Neural progenitor cell (in vitro differentiated cells): Measurements from ENCODE around the gene GLG1. TPM values are rescaled to one million over a fixed set of nuclear protein-coding genes. Genes with fewer than 3 reads are reported as not detected.

Source experiments
- DNase-seq: peaks from one replicate; pipeline ENCODE4 v3.0.0-alpha.2; 2016; ENCODE audit warnings: low spot score
- H2AFZ ChIP-seq: fragments of 200-600 bp; sonication (generic); replicated peaks from 2 replicates; pipeline ENCODE4 v1.6.1; 2016; ENCODE audit warnings: antibody characterized with exemption
- H3F3A ChIP-seq: fragments of 200-600 bp; sonication (generic); 2 replicates; pipeline ENCODE4 v1.6.1; 2016; ENCODE audit warnings: antibody characterized with exemption, low read depth
- H3K27ac ChIP-seq: fragments of 200-600 bp; sonication (generic); 2 replicates; pipeline ENCODE4 v1.5.1; 2016; ENCODE audit warnings: mild to moderate bottlenecking
- H3K27me3 ChIP-seq: fragments of 200-600 bp; sonication (generic); 2 replicates; pipeline ENCODE4 v1.6.1; 2016; ENCODE audit warnings: mild to moderate bottlenecking, moderate library complexity
- H3K36me3 ChIP-seq: fragments of 200-600 bp; sonication (generic); 2 replicates; pipeline ENCODE4 v1.5.1; 2016
- H3K4me1 ChIP-seq: fragments of 200-600 bp; sonication (generic); 2 replicates; pipeline ENCODE4 v1.6.1; 2016; ENCODE audit warnings: mixed run types
- H3K4me2 ChIP-seq: fragments of 200-600 bp; sonication (generic); 2 replicates; pipeline ENCODE4 v1.6.1; 2016
- H3K4me3 ChIP-seq: fragments of 200-600 bp; sonication (generic); 2 replicates; pipeline ENCODE4 v1.5.1; 2016
- H3K79me2 ChIP-seq: fragments of 200-600 bp; sonication (generic); 2 replicates; pipeline ENCODE4 v1.6.1; 2016; ENCODE audit warnings: low read depth
- H3K9ac ChIP-seq: fragments of 200-600 bp; sonication (generic); 2 replicates; pipeline ENCODE4 v1.6.1; 2016
- H3K9me3 ChIP-seq: fragments of 200-600 bp; sonication (generic); 2 replicates; pipeline ENCODE4 v1.5.1; 2016; ENCODE audit warnings: low read depth
- H4K20me1 ChIP-seq: fragments of 200-600 bp; sonication (generic); 2 replicates; pipeline ENCODE4 v1.6.1; 2016; ENCODE audit warnings: low read depth
- H3K27ac Mint-ChIP-seq: 3 replicates; pipeline ENCODE4 v1.8.0; 2021; ENCODE audit warnings: mixed read lengths
- H3K27me3 Mint-ChIP-seq: 2 replicates; pipeline ENCODE4 v1.8.0; 2022; ENCODE audit warnings: low read depth, mild to moderate bottlenecking, inconsistent platforms, moderate library complexity, mixed read lengths; ENCODE audit not compliant: insufficient read depth
- H3K36me3 Mint-ChIP-seq: 3 replicates; pipeline ENCODE4 v1.8.0; 2021; ENCODE audit warnings: mixed read lengths
- H3K4me1 Mint-ChIP-seq: 3 replicates; pipeline ENCODE4 v1.8.0; 2021; ENCODE audit warnings: mixed read lengths
- H3K4me3 Mint-ChIP-seq: 3 replicates; pipeline ENCODE4 v1.8.0; 2021; ENCODE audit warnings: mild to moderate bottlenecking, moderate library complexity, mixed read lengths
- H3K9me3 Mint-ChIP-seq: 3 replicates; pipeline ENCODE4 v1.8.0; 2020; ENCODE audit warnings: mixed read lengths
- CTCF ChIP-seq: fragments of 200-600 bp; sonication (generic); IDR thresholded peaks from 2 replicates; pipeline ENCODE4 v1.5.1; 2017; ENCODE audit warnings: antibody characterized with exemption, mild to moderate bottlenecking
- EZH2 ChIP-seq: fragments of 200-600 bp; sonication (generic); IDR thresholded peaks from 2 replicates; pipeline ENCODE4 v1.6.1; 2017; ENCODE audit warnings: antibody characterized with exemption, mild to moderate bottlenecking, moderate library complexity
- EZH2phosphoT487 ChIP-seq: fragments of 200-600 bp; sonication (generic); IDR thresholded peaks from 2 replicates; pipeline ENCODE4 v1.6.1; 2017; ENCODE audit warnings: antibody characterized with exemption
- total RNA-seq: library from RNA; depleted of rRNA; stranded (reverse); fragments of >200 nt; gene quantifications from 2 replicates; pipeline ENCODE4 v1.2.3, GENCODE V29; 2015; ENCODE audit warnings: low replicate concordance

GLG1 gene
- total RNA-seq, 1 donor from 2014 or later = 117 TPM

GRCh38 chr16:74582970-74583369 lies 23.9 kb downstream of the GLG1 start:
- H3K27ac Mint-ChIP-seq = no peak overlapping the region
- Histone ChIP-seq H3K4me1 (no peaks in the 10 kb centered on the region), H3K9ac (no peak overlapping the region), H3K9me3 (no peaks in the 10 kb centered on the region), H3F3A (no peaks in the 10 kb centered on the region), H4K20me1 (peaks cover 48% of the 10 kb centered on the region), H3K4me3 (no peak overlapping the region), H3K27ac (no peak overlapping the region), H3K36me3 (no peaks in the 10 kb centered on the region), H3K27me3 (no peaks in the 10 kb centered on the region), H3K4me2 (no peak overlapping the region), H2AFZ (no peak overlapping the region), H3K79me2 (peaks cover 100% of the 10 kb centered on the region)
- peaks cover 20% of the 10 kb centered on the region for H3K36me3 Mint-ChIP-seq
- no peaks in the 10 kb centered on the region for H3K9me3 Mint-ChIP-seq
- TF ChIP-seq EZH2 (no peak), EZH2phosphoT487 (no peak), CTCF (no peak)
- H3K27me3 Mint-ChIP-seq = no peaks in the 10 kb centered on the region
- peaks cover 13% of the 10 kb centered on the region for H3K4me1 Mint-ChIP-seq
- H3K4me3 Mint-ChIP-seq = no peak overlapping the region
- DNase-seq = no peak

GRCh38 chr16:74580833-74581232 lies 26.1 kb downstream of the GLG1 start:
- Histone ChIP-seq H3K27me3 (no peaks in the 10 kb centered on the region), H3K27ac (no peak overlapping the region), H4K20me1 (peaks cover 56% of the 10 kb centered on the region), H3K9ac (no peak overlapping the region), H3K36me3 (no peaks in the 10 kb centered on the region), H3K4me2 (no peak overlapping the region), H3F3A (no peaks in the 10 kb centered on the region), H3K9me3 (no peaks in the 10 kb centered on the region), H3K4me1 (no peaks in the 10 kb centered on the region), H2AFZ (no peak overlapping the region), H3K4me3 (no peak overlapping the region), H3K79me2 (peaks cover 100% of the 10 kb centered on the region)
- TF ChIP-seq CTCF = no peak
- no peak for TF ChIP-seq EZH2
- no peak for TF ChIP-seq EZH2phosphoT487
- H3K36me3 Mint-ChIP-seq = peaks cover 14% of the 10 kb centered on the region
- H3K27ac Mint-ChIP-seq = no peak overlapping the region
- no peaks in the 10 kb centered on the region for H3K27me3 Mint-ChIP-seq
- DNase-seq = no peak
- peaks cover 12% of the 10 kb centered on the region for H3K4me1 Mint-ChIP-seq
- H3K9me3 Mint-ChIP-seq = no peaks in the 10 kb centered on the region
- no peak overlapping the region for H3K4me3 Mint-ChIP-seq

- H3K4me2 ChIP-seq = no peak overlapping the region
- H3K79me2 ChIP-seq = peaks cover 98% of the 10 kb centered on the region
Observed at GRCh38 chr16:74578838-74579237, 28.1 kb downstream of the GLG1 start.

More at GRCh38 chr16:74578838-74579237, 28.1 kb downstream of the GLG1 start:
- H3K4me1 ChIP-seq = no peaks in the 10 kb centered on the region
- H3K9me3 ChIP-seq = no peaks in the 10 kb centered on the region
- no peak overlapping the region for H3K4me3 Mint-ChIP-seq
- H3K36me3 Mint-ChIP-seq = peaks cover 7% of the 10 kb centered on the region
- peaks cover 14% of the 10 kb centered on the region for H3K4me1 Mint-ChIP-seq
- no peak overlapping the region for H3K27ac Mint-ChIP-seq
- DNase-seq = no peak
- no peak for TF ChIP-seq CTCF
- TF ChIP-seq EZH2phosphoT487 = no peak
- TF ChIP-seq EZH2 = no peak
- H3F3A ChIP-seq = no peaks in the 10 kb centered on the region
- peaks cover 71% of the 10 kb centered on the region for H4K20me1 ChIP-seq
- no peak overlapping the region for H3K9ac ChIP-seq
- no peaks in the 10 kb centered on the region for H3K27me3 ChIP-seq
- H3K27ac ChIP-seq = no peak overlapping the region
- no peaks in the 10 kb centered on the region for H3K36me3 ChIP-seq
- no peaks in the 10 kb centered on the region for H3K27me3 Mint-ChIP-seq
- H3K9me3 Mint-ChIP-seq = no peaks in the 10 kb centered on the region
- H2AFZ ChIP-seq = no peak overlapping the region
- no peak overlapping the region for H3K4me3 ChIP-seq
